Measurements from ENCODE around the gene SRBD1.

DNA sequence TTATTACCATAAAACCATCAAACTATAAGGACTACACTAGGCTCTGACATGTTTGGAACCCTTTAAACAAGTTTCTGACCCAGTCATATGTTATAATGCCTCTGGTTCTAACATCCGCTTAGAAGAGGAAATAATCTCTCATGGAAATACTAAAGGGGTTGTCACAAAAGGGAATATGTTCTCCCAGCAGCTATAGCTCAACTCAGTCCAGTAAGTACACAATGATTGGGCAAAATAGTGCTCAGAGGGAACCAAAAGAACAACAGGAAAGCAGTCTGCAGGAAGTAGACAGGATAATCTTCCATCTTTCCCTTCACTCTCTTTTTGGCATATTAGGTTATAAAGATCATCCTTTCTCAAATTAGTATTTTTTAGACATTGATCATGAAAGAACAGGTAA, 4.3 kb downstream of the SRBD1 start:
- TF ChIP-seq, protein P1, sequence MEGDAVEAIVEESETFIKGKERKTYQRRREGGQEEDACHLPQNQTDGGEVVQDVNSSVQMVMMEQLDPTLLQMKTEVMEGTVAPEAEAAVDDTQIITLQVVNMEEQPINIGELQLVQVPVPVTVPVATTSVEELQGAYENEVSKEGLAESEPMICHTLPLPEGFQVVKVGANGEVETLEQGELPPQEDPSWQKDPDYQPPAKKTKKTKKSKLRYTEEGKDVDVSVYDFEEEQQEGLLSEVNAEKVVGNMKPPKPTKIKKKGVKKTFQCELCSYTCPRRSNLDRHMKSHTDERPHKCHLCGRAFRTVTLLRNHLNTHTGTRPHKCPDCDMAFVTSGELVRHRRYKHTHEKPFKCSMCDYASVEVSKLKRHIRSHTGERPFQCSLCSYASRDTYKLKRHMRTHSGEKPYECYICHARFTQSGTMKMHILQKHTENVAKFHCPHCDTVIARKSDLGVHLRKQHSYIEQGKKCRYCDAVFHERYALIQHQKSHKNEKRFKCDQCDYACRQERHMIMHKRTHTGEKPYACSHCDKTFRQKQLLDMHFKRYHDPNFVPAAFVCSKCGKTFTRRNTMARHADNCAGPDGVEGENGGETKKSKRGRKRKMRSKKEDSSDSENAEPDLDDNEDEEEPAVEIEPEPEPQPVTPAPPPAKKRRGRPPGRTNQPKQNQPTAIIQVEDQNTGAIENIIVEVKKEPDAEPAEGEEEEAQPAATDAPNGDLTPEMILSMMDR (IDR thresholded peaks at IDR 0.05) = no peak
- TF ChIP-seq POLR2A (IDR thresholded peaks at IDR 0.05) (no peak), POLR2AphosphoS5 (IDR thresholded peaks at IDR 0.05) (no peak), EP300 (IDR thresholded peaks at IDR 0.05; ENCODE audit: low read depth) (no peak)

Data from transverse colon (tissue), 4 donors.